ENCODE results near the gene PNMA6F. TPM values are rescaled to one million over a fixed set of nuclear protein-coding genes. Genes with fewer than 3 reads are reported as not detected.

The PNMA6F gene
- total RNA-seq, 1 experiment from 2014 or later: not detected

DNA sequence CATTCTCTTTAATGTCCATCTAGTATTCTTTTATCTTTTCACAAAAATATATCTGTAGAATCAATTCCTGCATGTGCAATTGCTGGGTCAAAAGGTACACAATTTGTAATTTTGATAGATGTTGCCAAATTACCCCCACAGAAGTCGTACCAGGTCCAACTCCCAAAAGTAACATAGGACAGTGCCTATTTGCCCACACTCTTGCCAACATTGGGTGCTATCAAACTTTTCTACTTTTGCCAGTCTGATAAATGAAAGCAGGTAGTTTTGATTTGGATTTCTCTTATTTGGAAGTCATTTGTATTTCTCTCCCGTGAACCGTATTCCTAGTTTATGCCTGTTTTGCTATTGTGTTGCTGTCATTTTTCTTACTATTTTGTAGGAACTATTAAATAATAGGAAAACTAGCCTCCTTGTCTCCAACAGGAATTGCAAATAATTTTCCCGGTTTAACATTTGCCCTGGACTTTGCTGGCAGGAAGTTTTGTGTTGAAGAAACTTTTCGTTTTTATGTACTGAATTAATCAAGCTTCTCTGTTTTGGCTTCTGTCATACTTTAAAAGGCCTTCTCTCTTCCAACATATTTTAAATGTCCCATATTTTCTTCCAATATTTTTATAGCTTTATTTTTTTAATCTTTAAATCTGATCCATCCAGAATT, 45.4 kb upstream of the PNMA6F start:
- Mint-ChIP-seq H3K36me3 (ENCODE audit: insufficient read depth, unreplicated experiment) (no peaks in the 10 kb centered on the region), H3K27ac (ENCODE audit: unreplicated experiment) (no peak overlapping the region), H3K27me3 (ENCODE audit: insufficient read depth, unreplicated experiment) (peaks cover 5% of the 10 kb centered on the region), H3K9me3 (ENCODE audit: unreplicated experiment) (no peaks in the 10 kb centered on the region), H3K4me3 (ENCODE audit: unreplicated experiment) (no peak overlapping the region), H3K4me1 (ENCODE audit: low read depth, unreplicated experiment) (no peaks in the 10 kb centered on the region)
- no peaks in the 10 kb centered on the region for H3K9me3 ChIP-seq
- ChIA-PET POLR2A (no interaction called here), CTCF (no interaction called here)
- intact Hi-C loops (cut with micrococcal nuclease; ENCODE audit: unreplicated experiment): no loop called here
- no TSS peak for BruUV-seq (replicated peaks)
- no peaks in the 10 kb centered on the region for H3K27me3 ChIP-seq (replicated peaks; ENCODE audit: control insufficient read depth, insufficient read depth, low read length)
- H3K4me1 ChIP-seq: no peaks in the 10 kb centered on the region
- DNase-seq: no peak
- TF ChIP-seq, protein P1, sequence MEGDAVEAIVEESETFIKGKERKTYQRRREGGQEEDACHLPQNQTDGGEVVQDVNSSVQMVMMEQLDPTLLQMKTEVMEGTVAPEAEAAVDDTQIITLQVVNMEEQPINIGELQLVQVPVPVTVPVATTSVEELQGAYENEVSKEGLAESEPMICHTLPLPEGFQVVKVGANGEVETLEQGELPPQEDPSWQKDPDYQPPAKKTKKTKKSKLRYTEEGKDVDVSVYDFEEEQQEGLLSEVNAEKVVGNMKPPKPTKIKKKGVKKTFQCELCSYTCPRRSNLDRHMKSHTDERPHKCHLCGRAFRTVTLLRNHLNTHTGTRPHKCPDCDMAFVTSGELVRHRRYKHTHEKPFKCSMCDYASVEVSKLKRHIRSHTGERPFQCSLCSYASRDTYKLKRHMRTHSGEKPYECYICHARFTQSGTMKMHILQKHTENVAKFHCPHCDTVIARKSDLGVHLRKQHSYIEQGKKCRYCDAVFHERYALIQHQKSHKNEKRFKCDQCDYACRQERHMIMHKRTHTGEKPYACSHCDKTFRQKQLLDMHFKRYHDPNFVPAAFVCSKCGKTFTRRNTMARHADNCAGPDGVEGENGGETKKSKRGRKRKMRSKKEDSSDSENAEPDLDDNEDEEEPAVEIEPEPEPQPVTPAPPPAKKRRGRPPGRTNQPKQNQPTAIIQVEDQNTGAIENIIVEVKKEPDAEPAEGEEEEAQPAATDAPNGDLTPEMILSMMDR (IDR thresholded peaks at IDR 0.05; ENCODE audit: insufficient read depth in 1 of 2, low read depth in 1 of 2, low read length in 1 of 2, severe bottlenecking in 1 of 2, unreplicated experiment in 1 of 2): no peak
- H3K4me3 ChIP-seq (ENCODE audit: low read depth, low read length): no peak overlapping the region
- no peaks in the 10 kb centered on the region for H3K36me3 ChIP-seq (ENCODE audit: control insufficient read depth, insufficient read depth, low read length)

DNA sequence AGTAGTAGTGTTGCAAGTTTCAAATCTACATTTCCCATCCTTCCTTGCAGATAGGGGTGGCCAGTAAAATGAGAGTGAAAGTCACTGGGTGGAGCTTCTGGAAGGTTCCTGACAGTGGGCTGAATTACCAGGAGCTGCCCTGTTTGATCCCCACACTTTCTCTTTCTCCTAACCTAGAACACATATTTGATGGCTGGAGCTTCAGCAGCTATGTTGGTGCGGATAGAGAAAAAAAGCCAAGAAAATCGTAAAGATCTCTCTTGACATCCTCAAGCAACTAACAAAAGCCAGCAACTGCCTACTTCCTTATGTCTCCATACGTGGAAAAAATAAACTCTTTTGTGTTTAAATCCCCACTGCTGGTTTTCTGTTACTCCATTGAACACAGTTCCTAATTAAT, 44.6 kb upstream of the PNMA6F start:
- no peaks in the 10 kb centered on the region for H3K9me3 Mint-ChIP-seq (ENCODE audit: unreplicated experiment)
- no peaks in the 10 kb centered on the region for H3K36me3 ChIP-seq (ENCODE audit: control insufficient read depth, insufficient read depth, low read length)
- BruUV-seq (replicated peaks): no TSS peak
- no peaks in the 10 kb centered on the region for H3K4me1 ChIP-seq
- no peaks in the 10 kb centered on the region for H3K36me3 Mint-ChIP-seq (ENCODE audit: insufficient read depth, unreplicated experiment)
- POLR2A ChIA-PET: no interaction called here
- DNase-seq: no peak
- TF ChIP-seq, protein P1 (IDR thresholded peaks at IDR 0.05; ENCODE audit: insufficient read depth in 1 of 2, low read depth in 1 of 2, low read length in 1 of 2, severe bottlenecking in 1 of 2, unreplicated experiment in 1 of 2): no peak
- H3K27ac Mint-ChIP-seq (ENCODE audit: unreplicated experiment): no peak overlapping the region
- H3K4me3 ChIP-seq (ENCODE audit: low read depth, low read length): no peak overlapping the region
- no peaks in the 10 kb centered on the region for H3K9me3 ChIP-seq
- no peaks in the 10 kb centered on the region for H3K4me1 Mint-ChIP-seq (ENCODE audit: low read depth, unreplicated experiment)
- no peaks in the 10 kb centered on the region for H3K27me3 ChIP-seq (replicated peaks; ENCODE audit: control insufficient read depth, insufficient read depth, low read length)
- intact Hi-C loops (cut with micrococcal nuclease; ENCODE audit: unreplicated experiment): no loop called here
- peaks cover 5% of the 10 kb centered on the region for H3K27me3 Mint-ChIP-seq (ENCODE audit: insufficient read depth, unreplicated experiment)
- H3K4me3 Mint-ChIP-seq (ENCODE audit: unreplicated experiment): no peak overlapping the region
- CTCF ChIA-PET: no interaction called here

DNA sequence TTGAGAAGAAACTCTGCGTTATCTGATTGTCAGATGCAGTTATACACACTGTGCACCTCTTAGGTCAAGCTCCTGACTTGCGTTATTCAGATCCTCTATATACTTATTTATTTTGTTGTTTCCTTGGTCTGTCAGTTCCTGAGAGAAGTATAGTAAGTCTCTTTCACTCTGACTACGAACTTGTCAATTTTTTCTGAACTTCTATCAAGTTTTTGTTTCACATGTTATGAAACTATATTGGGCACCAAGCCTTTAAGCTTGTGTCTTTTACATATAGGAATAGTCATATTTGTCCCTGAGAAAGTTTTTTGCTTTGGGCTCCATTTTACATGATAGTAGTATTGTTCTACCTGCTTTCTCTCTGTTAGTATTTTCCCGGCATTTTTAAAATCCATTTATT, 44.1 kb upstream of the PNMA6F start:
- ChIA-PET CTCF (no interaction called here), POLR2A (no interaction called here)
- no peaks in the 10 kb centered on the region for H3K9me3 Mint-ChIP-seq (ENCODE audit: unreplicated experiment)
- H3K4me1 ChIP-seq: no peaks in the 10 kb centered on the region
- intact Hi-C loops (cut with micrococcal nuclease; ENCODE audit: unreplicated experiment): no loop called here
- H3K36me3 ChIP-seq (ENCODE audit: control insufficient read depth, insufficient read depth, low read length): no peaks in the 10 kb centered on the region
- no peaks in the 10 kb centered on the region for H3K9me3 ChIP-seq
- no peaks in the 10 kb centered on the region for H3K36me3 Mint-ChIP-seq (ENCODE audit: insufficient read depth, unreplicated experiment)
- BruUV-seq (replicated peaks): no TSS peak
- no peaks in the 10 kb centered on the region for H3K27me3 ChIP-seq (replicated peaks; ENCODE audit: control insufficient read depth, insufficient read depth, low read length)
- no peak for DNase-seq
- H3K27me3 Mint-ChIP-seq (ENCODE audit: insufficient read depth, unreplicated experiment): peaks cover 4% of the 10 kb centered on the region
- no peaks in the 10 kb centered on the region for H3K4me1 Mint-ChIP-seq (ENCODE audit: low read depth, unreplicated experiment)
- TF ChIP-seq, protein P1 (IDR thresholded peaks at IDR 0.05; ENCODE audit: insufficient read depth in 1 of 2, low read depth in 1 of 2, low read length in 1 of 2, severe bottlenecking in 1 of 2, unreplicated experiment in 1 of 2): no peak
- no peak overlapping the region for H3K27ac Mint-ChIP-seq (ENCODE audit: unreplicated experiment)
- H3K4me3 ChIP-seq (ENCODE audit: low read depth, low read length): no peak overlapping the region
- H3K4me3 Mint-ChIP-seq (ENCODE audit: unreplicated experiment): no peak overlapping the region

Data from Caco-2 (cell line).